ENCODE results near the gene COL6A3.

The COL6A3 gene

DNA sequence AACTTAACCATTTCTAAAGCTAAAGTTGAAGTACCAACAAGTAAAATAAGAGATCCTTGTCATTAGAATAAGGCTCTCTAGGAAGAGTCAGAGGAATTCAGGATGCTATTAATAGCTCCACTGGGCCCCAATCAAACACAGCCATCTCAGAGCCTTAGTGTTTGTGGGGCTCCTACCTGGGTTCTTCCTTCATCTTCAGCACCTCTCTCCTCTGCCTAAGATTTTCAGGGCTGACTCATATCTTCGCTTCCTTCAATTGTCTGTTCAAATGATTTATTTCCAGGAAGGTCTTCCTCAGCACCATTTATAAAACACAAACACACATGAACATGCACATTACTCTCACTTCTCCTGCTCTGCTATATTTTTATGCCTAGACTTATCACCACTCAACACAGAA lies 119.5 kb downstream of the COL6A3 start:
- no peak for DNase-seq (ENCODE audit: low read depth)

GRCh38 chr2:237293978-237294377 lies 120.0 kb downstream of the COL6A3 start:
- no peak for DNase-seq (ENCODE audit: low read depth)

DNA sequence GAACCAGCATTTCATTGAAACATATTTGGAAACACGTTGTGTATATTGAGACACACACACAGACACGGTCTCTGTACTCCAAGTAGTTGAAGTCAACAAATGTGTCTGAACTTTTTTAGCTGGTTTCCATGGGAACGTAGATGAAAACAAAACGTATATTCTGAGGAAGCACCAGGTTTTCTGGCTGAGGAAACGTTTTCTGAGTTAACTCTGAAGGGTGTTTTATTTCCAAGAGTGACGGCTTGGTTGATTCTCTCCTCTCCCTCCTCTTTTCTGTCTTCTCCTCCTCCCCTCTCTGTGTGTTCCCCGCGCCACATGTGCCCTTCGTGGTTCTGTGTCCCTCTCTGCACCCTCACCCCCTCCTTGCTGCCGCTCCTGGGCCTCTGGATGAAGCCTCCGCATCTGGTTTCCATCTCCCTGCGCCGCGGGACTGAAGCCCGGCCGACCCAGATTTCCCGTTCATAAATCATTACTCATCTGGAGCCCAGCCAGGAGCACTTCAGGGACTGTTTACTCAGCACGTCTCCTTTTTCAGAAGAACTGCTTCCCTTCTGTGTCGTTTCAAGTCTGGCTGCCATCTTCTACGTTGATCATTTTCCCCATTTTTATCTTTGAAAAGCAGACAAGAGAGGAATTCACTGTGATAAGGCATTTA lies 122.7 kb downstream of the COL6A3 start:
- DNase-seq (ENCODE audit: low read depth), result peak; percentile 99

GRCh38 chr2:237290261-237290660 lies 123.7 kb downstream of the COL6A3 start:
- peak; percentile 57 for DNase-seq (ENCODE audit: low read depth)

DNA sequence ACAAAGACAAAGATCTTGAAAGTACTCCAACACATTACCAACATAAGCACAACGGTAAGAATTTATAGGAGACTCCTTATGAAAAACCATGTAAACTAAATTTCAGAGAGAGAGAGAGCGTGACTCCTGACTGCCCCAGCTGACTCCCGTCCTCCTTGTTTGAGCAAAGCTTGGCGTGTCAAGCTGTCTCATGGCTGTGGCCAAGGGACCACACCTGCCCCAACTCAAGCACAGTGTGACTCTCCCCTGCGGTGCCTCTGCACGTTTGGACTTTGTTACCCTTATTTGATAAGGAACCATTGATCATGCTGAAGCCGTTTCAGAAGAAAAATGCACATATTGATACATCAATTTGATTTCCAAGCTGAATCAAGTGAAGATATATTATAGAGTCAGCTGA lies 124.8 kb downstream of the COL6A3 start:
- DNase-seq (ENCODE audit: low read depth), result no peak

DNA sequence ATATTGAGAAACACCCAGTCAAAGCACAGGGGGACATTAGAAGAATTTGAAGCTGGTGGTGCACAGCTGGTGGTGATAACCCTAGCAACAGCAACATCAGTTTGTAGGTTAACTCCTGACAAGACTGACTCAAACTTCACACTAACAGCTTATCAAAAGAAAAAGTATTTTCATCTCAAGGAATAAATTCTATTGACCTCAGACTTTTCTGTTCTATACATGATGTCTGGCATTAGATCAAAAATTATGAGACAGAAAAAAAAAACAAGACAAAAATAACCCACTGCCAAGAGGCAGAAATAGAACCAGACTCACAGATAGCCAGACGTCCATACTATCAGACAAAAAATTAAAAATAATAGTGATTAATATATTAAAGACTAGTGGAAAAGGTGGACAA lies 126.1 kb downstream of the COL6A3 start:
- DNase-seq (ENCODE audit: low read depth), result no peak

- DNase-seq (ENCODE audit: low read depth), result peak; percentile 37
Observed at GRCh38 chr2:237283131-237283928, 130.6 kb downstream of the COL6A3 start.

DNA sequence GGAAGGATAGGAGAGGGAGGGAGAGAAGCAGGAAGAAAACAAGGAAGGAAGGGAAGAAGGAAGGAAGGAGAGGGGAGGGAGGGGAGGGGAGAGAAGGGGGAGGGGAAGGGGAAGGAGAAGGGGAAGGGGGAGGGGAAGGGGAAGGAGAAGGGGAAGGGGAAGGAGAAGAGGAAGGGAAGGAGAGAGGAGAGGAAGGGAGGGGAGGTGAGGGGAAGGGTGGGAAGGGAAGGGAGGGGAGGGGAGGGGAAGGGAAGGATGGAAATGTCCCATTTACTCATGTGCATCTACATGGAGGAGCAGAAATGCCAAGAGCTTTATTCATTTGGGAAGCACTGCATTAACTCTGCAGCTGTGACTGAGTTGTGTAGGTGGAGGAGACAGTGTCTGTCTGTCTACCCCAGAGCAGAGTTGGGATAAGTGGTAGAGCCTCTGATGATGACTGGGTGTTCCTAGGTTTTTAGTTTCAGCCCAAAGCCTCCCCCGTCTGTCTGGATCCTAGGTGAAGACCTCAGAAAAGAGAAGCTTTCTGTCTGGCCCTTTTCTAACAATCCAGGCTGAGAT lies 131.3 kb downstream of the COL6A3 start:
- DNase-seq (ENCODE audit: low read depth), result no peak

DNA sequence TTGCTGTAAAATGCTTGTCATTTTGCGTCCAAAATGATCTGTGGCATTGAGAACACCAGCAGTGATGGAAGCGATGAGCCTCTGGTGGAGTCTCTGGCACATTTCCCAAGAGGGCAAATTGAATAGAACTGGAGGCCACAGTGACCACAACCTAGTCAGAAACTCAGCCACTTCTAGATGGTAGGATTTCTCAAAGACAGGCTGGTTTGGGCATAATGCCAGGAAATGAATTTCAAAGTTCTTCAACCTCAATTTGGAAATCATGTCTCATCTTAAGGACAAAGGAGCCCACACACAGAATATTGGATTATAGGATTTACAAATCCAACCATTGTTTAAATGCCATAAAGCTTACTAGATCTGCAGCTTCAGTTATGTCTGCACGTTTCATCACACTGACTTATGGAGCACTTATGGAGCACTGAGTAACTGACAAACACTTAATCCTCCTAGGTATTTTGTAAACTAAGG lies 132.1 kb downstream of the COL6A3 start:
- DNase-seq (ENCODE audit: low read depth), result peak; percentile 98

DNA sequence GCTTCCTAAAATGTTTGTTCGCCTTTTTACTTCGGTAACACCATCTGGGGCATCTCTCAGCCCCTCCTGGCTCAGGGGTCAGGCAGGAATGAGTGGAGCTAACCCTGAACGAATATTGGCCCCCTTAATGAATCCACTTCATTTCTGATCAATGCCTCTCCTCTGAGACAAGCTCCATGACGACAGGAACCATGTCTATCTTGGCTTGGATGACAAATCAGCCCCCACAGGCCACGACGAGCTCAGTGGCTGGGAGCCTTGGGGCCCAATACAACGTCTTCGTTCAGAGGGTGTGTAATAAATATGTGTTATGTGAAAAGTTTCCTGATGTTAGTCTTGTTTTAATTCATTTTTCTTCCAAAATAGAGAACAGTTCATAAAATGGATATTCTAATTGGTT lies 133.0 kb downstream of the COL6A3 start:
- DNase-seq (ENCODE audit: low read depth), result no peak

DNA sequence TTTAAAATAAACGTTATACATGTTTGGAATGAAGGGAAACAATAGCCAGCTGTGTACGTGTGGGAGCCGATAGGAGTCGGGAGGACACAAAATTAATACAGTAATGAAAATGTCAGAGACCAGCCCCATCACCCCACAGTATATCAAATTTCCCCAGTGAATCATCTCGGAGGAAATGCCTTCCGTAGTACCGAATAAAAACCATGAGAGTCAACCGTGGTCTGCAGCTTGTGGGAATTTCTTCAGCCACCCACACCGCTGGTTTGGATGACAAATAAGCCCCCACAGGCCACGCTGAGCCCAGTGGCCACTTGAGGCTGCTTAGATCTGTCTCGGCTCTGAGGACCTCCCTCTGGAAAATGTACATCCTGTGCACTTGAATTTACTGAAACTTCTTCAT lies 133.7 kb downstream of the COL6A3 start:
- peak; percentile 83 for DNase-seq (ENCODE audit: low read depth)

- no peak for DNase-seq (ENCODE audit: low read depth)
Observed at GRCh38 chr2:237279012-237279768, 134.8 kb downstream of the COL6A3 start.

DNA sequence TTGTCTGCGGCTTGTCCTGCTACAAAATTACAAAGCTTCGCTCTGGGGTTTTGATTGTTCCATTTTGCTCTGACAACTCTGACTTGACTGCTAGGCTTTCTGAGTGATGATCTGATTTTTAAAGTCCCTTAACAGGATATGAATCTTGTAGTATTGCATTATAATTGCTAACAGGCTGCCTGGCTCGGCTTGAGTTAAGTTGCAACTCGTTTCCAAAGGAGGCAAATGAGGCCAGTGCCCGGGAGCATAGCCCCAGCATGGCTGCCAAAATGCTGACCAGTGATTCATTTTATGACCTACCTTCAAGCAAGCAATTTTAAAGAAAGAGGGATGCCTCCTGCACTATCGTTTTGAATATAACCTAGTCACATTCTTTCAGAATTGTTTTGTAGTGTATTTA lies 135.4 kb downstream of the COL6A3 start:
- peak; percentile 91 for DNase-seq (ENCODE audit: low read depth)

GRCh38 chr2:237276716-237277490 lies 137.1 kb downstream of the COL6A3 start:
- DNase-seq (ENCODE audit: low read depth), result no peak
